HG02678 (cell line): ENCODE data around the gene TEX22.

Experiments used
- ATAC-seq: cut with Tn5 transposase; IDR thresholded peaks from one replicate; pipeline ENCODE4 v1.9.1; 2021; ENCODE audit warnings: mild to moderate bottlenecking, moderate library complexity; ENCODE audit not compliant: unreplicated experiment

The TEX22 gene

GRCh38 chr14:105366386-105367074, 31.8 kb upstream of the TEX22 start:
- ATAC-seq, result no peak

GRCh38 chr14:105367116-105368031, 31.0 kb upstream of the TEX22 start:
- no peak for ATAC-seq

DNA sequence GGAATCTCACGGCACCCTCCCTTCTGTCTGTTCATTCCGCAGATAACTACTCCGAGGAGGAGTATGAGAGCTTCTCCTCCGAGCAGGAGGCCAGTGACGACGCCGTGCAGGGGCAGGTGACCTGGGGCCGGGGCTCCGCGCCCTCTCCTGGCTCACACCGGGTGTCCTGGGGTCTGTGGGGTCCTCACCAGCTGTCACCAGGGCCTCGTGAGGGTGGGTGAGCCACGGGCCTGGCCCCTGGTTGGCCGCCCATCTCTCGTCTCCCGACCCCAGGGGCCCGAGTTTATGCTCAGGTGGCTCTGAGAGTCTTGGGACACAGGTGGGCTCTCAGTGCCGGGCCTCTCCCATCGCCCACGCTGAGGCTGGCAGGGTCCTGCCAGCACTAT, 30.3 kb upstream of the TEX22 start:
- no peak for ATAC-seq

- no peak for ATAC-seq
Measured at GRCh38 chr14:105368426-105368825, 29.9 kb upstream of the TEX22 start.

DNA sequence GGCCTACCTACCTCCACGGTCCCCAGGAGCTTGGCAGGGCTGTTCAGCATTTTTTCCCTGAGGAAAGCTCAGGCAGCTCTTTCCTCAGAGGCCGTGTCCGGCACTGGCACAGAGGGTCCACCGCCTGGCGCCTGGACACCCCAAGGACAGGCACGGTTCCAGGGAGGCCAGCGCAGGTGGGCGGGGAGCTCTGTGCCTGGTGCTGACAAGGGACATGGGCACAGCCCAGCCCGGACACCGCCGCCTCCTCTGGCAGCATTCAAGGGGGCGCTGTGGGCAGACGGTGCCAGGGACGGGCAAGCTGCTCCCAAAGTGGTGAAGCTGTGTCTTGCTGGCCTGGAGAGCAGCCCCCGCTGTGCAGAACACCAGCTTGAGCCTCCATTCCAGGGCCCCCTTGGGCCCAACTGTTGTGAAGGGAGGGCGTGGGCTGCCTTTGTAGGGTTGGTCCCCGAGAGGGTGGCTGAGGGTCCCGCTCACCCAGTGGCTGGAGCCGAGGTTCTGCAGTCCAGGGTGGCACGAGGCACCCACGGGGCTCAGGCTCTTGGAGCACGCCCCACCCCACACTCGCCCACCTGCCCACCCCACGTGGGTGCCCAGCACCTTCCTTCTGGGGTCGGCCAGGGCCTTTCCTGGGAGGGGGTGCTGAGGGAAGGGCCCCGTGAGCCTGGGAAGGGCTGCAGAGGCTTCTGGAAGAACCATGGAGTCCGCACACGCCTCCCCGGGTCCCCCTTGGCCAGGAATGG, 29.3 kb upstream of the TEX22 start:
- ATAC-seq, result no peak

DNA sequence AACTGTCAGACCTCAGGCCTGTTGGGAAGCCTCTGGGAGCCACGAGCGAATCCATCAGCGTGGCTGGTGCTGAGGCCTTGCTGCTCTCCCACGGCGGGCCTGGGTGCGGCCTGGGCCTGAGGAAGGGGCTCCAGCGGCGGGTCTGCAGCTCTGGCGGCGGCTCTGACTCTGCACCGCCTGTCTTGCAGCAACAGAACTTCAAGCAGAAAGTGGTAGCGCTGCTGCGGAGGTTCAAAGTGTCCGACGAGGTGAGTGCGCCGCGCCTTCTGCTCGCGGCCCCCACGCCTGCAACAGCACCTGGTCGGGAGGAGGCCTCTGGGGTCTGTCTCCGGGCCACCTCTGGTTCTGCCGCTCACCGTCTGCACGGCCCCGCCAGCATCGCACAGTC, 28.7 kb upstream of the TEX22 start:
- no peak for ATAC-seq

- ATAC-seq, result no peak
Measured at GRCh38 chr14:105374389-105374788, 23.9 kb upstream of the TEX22 start.

- ATAC-seq, result no peak
Measured at GRCh38 chr14:105375635-105376057, 22.7 kb upstream of the TEX22 start.

DNA sequence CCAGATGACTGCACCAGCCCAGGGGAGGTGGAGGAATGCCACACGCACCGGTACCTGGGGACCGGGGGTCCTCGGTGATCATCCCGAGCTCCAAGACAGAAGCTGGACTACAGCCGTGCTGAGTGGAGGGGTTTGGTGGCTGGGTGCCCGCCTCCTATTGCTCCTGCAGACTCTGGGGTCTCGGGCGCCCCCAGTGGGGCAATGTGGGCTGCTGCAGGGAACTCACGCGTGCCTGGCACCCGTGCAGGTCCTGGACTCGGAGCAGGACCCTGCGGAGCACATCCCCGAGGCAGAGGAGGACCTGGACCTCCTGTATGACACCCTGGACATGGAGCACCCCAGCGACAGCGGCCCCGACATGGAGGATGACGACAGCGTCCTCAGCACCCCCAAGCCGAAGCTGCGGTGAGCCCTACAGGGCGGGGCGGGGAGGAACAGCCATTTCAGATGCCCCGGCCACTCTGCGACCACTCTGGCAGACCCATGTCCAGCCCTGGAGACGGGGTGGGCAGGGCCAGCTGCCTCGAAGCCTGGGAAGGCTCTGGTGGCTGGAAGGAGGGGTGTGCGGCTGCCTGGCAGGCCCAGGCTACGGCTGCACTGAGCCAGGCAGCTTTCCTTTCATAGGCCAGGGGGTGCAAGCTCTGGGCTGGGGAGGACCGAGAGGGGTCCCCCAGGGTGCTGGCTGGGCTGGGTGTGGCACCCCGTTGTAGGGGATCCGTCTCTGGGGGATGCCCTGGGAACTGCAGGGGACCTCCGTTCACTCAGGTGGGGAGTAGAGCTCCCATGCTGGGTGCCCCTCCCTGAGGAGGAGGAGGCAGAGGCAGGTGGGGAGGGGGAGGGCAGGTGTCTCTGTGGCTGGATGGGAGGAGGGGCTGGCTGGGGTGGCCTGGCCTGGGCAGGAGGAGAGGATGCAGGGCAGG, 21.6 kb upstream of the TEX22 start:
- no peak for ATAC-seq

DNA sequence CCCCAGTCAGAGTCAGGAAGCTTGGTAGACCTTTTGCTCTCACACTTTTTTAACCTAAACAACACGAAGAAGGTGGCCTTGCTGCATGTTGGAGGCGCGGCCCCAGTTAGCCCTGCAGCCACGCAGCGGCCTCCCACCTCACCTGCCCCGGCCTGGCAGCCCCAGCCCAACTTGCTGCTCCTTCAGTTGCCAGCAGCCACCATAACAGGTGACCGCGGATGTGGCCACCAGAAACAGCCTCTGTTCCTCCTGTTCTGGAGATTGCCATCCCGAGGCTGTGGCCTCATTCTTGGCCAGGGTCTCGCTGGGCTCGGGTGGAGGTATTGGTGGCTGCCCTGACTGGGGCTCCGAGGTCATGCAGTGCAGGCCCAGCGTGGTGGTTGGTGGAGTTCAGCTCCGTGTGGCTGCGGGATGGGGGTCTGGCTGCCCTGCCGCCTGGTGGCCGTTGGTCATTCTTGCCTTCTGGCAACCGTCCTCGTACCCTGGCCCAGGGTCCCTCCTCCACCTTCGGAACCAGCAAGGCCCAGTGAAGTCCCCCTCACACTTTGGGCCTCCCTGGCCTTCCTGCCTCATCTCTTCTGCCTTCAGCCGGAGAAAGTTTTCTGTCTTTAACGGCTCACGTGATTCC, 20.7 kb upstream of the TEX22 start:
- ATAC-seq, result no peak

- ATAC-seq, result no peak
Measured at GRCh38 chr14:105378199-105378598, 20.1 kb upstream of the TEX22 start.

- no peak for ATAC-seq
Measured at GRCh38 chr14:105378873-105379685, 19.3 kb upstream of the TEX22 start.

DNA sequence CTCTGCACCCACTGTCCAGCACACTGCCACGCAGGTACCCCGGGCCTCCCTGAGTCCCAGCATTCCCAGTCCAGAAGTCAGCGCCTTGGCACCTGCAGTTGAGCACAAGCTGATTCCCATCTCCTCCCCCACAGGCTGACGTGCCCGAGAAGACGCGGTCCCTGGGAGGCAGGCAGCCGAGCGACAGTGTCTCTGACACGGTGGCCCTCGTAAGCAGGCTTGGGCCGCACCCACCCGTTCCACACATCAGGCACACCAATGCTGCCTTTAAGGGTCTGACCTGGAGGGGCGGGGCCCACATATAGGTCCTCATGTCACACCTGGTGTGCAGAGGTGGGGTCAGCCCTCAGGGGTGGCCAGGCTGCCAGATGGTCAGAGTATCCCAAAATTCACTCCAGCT, 18.4 kb upstream of the TEX22 start:
- ATAC-seq, result no peak

- no peak for ATAC-seq
Measured at GRCh38 chr14:105380756-105381155, 17.6 kb upstream of the TEX22 start.

- ATAC-seq, result no peak
Measured at GRCh38 chr14:105381446-105382342, 16.6 kb upstream of the TEX22 start.

GRCh38 chr14:105382343-105383082, 15.8 kb upstream of the TEX22 start:
- no peak for ATAC-seq

- ATAC-seq, result no peak
Measured at GRCh38 chr14:105383083-105383730, 15.1 kb upstream of the TEX22 start.
